Upper lobe of left lung (tissue), 6 donors: Measurements from ENCODE around the gene COBL. TPM values are rescaled to one million over a fixed set of nuclear protein-coding genes. Genes with fewer than 3 reads are reported as not detected.
A peak's percentile ranks its signal among the peaks of the same experiment; 100 is the strongest.

Source experiments
- ATAC-seq, 2 donors: fragments of 200-7000 bp; cut with Tn5 transposase; one replicate each; pipeline ENCODE4 v1.9.1; 2022; ENCODE audit warnings: mild to moderate bottlenecking in 2 of 2, moderate library complexity in 2 of 2; ENCODE audit not compliant: low FRiP score in 2 of 2
- DNase-seq, 2 donors: peaks; one replicate each; pipeline ENCODE4 v3.0.0-alpha.2; 2019 to 2020
- H3K27ac ChIP-seq, 4 donors: fragments of 200-600 bp; sonication (generic); one replicate each; pipeline ENCODE4 v1.5.1; 2016 to 2019
- H3K27me3 ChIP-seq, 4 donors: fragments of 200-600 bp; sonication (generic); one replicate each; pipeline ENCODE4 v1.5.1; 2017 to 2019
- H3K36me3 ChIP-seq, 4 donors: fragments of 200-600 bp; sonication (generic); one replicate each; pipeline ENCODE4 v1.5.1; 2016 to 2019
- H3K4me1 ChIP-seq, 4 donors: fragments of 200-600 bp; sonication (generic); one replicate each; pipeline ENCODE4 v1.5.1; 2018 to 2019
- H3K4me3 ChIP-seq, 4 donors: fragments of 200-600 bp; sonication (generic); one replicate each; pipeline ENCODE4 v1.5.1; 2017 to 2019; ENCODE audit warnings: mild to moderate bottlenecking in 2 of 4, moderate library complexity in 1 of 4
- H3K9me3 ChIP-seq, 4 donors: fragments of 200-600 bp; sonication (generic); one replicate each; pipeline ENCODE4 v1.5.1; 2018 to 2019
- CTCF ChIP-seq, 6 experiments: fragments of 450-650 bp in 4 of 6; fragments of 200-600 bp in 2 of 6; sonication (generic) in 2 of 6; IDR thresholded peaks; one replicate each; pipeline ENCODE4 v1.5.1; 2016 to 2019; ENCODE audit warnings: antibody characterized with exemption in 6 of 6
- EP300 ChIP-seq, 4 donors: sonication (generic); formaldehyde crosslinking; IDR thresholded peaks; one replicate each; pipeline ENCODE4 v1.5.1; 2017; ENCODE audit warnings: antibody characterized with exemption in 4 of 4, control low read depth in 2 of 4
- POLR2A ChIP-seq, 4 donors: fragments of 450-650 bp; IDR thresholded peaks; one replicate each; pipeline ENCODE4 v1.5.1; 2016 to 2017; ENCODE audit warnings: antibody characterized with exemption in 4 of 4, mild to moderate bottlenecking in 2 of 4
- POLR2AphosphoS5 ChIP-seq, 2 donors: sonication (generic); formaldehyde crosslinking; IDR thresholded peaks; one replicate each; pipeline ENCODE4 v1.5.1; 2017; ENCODE audit warnings: antibody characterized with exemption in 2 of 2
- WGBS, 2 donors: methylation state at CpG; one replicate each; pipeline ENCODE4 v1.1.5; 2017 to 2018; 5-methylcytosine and 5-hydroxymethylcytosine counted together
- total RNA-seq, 6 donors: library from RNA; depleted of rRNA in 4 of 6; stranded (reverse); fragments of >200 nt in 4 of 6; gene quantifications; one replicate each; pipeline versions ENCODE4 v1.1.0 to v1.2.1, GENCODE V29; 2016 to 2021
- donor health status: DM: no; HTN: no; CAD: no; lungs with moderate emphysema.
- donor health status: DM: no; HTN: yes; CAD: no; lungs with severe emphysema.

Gene COBL
- total RNA-seq, 6 donors from 2014 or later = 27.0 to 54.7 (median 36.8) TPM

GRCh38 chr7:51025668-51026067, 290.9 kb downstream of the COBL start:
- Histone ChIP-seq H3K4me3 (no peak overlapping the region), H3K36me3 (peaks cover 0 to 7% (median 3%) of the 10 kb centered on the region in 4 donors)
- ATAC-seq = no peak

GRCh38 chr7:51024867-51025266, 291.7 kb downstream of the COBL start:
- TF ChIP-seq POLR2AphosphoS5 (IDR thresholded peaks at IDR 0.05) (no peak), CTCF (IDR thresholded peaks at IDR 0.05) (no peak), EP300 (IDR thresholded peaks at IDR 0.05) (no peak), POLR2A (IDR thresholded peaks at IDR 0.05) (no peak)
- H3K27me3 ChIP-seq = no peaks in the 10 kb centered on the region
- H3K4me1 ChIP-seq = no peaks in the 10 kb centered on the region
- DNase-seq (peak in 1 of 2 donors; percentile 50), ATAC-seq (no peak)
- H3K36me3 ChIP-seq = peaks cover 0 to 7% (median 3%) of the 10 kb centered on the region in 4 donors
- no peak overlapping the region for H3K4me3 ChIP-seq
- H3K9me3 ChIP-seq = no peaks in the 10 kb centered on the region
- WGBS, 2 donors = 92 to 99% methylated on average over 14 to 16 of the region's 16 CpGs
- no peak overlapping the region for H3K27ac ChIP-seq

More at GRCh38 chr7:51025668-51026067, 290.9 kb downstream of the COBL start:
- no peak overlapping the region for H3K27ac ChIP-seq
- H3K27me3 ChIP-seq = no peaks in the 10 kb centered on the region
- DNase-seq = no peak
- 58 to 79% methylated on average over 2 of the region's 2 CpGs for WGBS, 2 donors
- no peak for TF ChIP-seq POLR2AphosphoS5 (IDR thresholded peaks at IDR 0.05)
- TF ChIP-seq CTCF (IDR thresholded peaks at IDR 0.05) = no peak
- TF ChIP-seq EP300 (IDR thresholded peaks at IDR 0.05) = no peak
- no peak for TF ChIP-seq POLR2A (IDR thresholded peaks at IDR 0.05)
- no peaks in the 10 kb centered on the region for H3K4me1 ChIP-seq
- H3K9me3 ChIP-seq = no peaks in the 10 kb centered on the region

- ATAC-seq = no peak
- TF ChIP-seq EP300 (IDR thresholded peaks at IDR 0.05) (no peak), CTCF (IDR thresholded peaks at IDR 0.05) (no peak), POLR2AphosphoS5 (IDR thresholded peaks at IDR 0.05) (no peak), POLR2A (IDR thresholded peaks at IDR 0.05) (no peak)
Observed at GRCh38 chr7:51023547-51023946, 293.1 kb downstream of the COBL start.

GRCh38 chr7:51022821-51023220, 293.8 kb downstream of the COBL start:
- peaks cover 0 to 3% (median 1%) of the 10 kb centered on the region in 4 donors for H3K36me3 ChIP-seq
- H3K4me3 ChIP-seq = no peak overlapping the region
- H3K27ac ChIP-seq = no peak overlapping the region
- H3K4me1 ChIP-seq = no peaks in the 10 kb centered on the region
- H3K27me3 ChIP-seq = no peaks in the 10 kb centered on the region
- no peak for DNase-seq
- no peak for TF ChIP-seq POLR2A (IDR thresholded peaks at IDR 0.05)
- no peak for TF ChIP-seq EP300 (IDR thresholded peaks at IDR 0.05)
- no peak for TF ChIP-seq POLR2AphosphoS5 (IDR thresholded peaks at IDR 0.05)
- no peak for TF ChIP-seq CTCF (IDR thresholded peaks at IDR 0.05)
- ATAC-seq = no peak
- H3K9me3 ChIP-seq = no peaks in the 10 kb centered on the region
- 94% methylated on average over 6 of the region's 6 CpGs for WGBS, 2 donors

More at GRCh38 chr7:51023547-51023946, 293.1 kb downstream of the COBL start:
- WGBS, 2 donors = 93% methylated on average over 7 to 9 of the region's 9 CpGs
- Histone ChIP-seq H3K9me3 (no peaks in the 10 kb centered on the region), H3K36me3 (peaks cover 0 to 7% (median 3%) of the 10 kb centered on the region in 4 donors), H3K4me3 (no peak overlapping the region), H3K27me3 (no peaks in the 10 kb centered on the region), H3K27ac (no peak overlapping the region), H3K4me1 (no peaks in the 10 kb centered on the region)
- DNase-seq = peak in 1 of 2 donors; percentile 56

GRCh38 chr7:51021906-51022570, 294.6 kb downstream of the COBL start:
- H3K27me3 ChIP-seq = no peaks in the 10 kb centered on the region
- no peak overlapping the region for H3K27ac ChIP-seq
- H3K4me1 ChIP-seq = no peaks in the 10 kb centered on the region
- no peak for ATAC-seq
- H3K9me3 ChIP-seq = no peaks in the 10 kb centered on the region
- WGBS, 2 donors = 87 to 94% methylated on average over 18 to 20 of the region's 20 CpGs
- no peak for DNase-seq
- TF ChIP-seq POLR2A (IDR thresholded peaks at IDR 0.05) = no peak
- TF ChIP-seq CTCF (IDR thresholded peaks at IDR 0.05) = no peak
- TF ChIP-seq EP300 (IDR thresholded peaks at IDR 0.05) = no peak
- TF ChIP-seq POLR2AphosphoS5 (IDR thresholded peaks at IDR 0.05) = no peak
- H3K36me3 ChIP-seq = peaks cover 0 to 3% (median 1%) of the 10 kb centered on the region in 4 donors
- H3K4me3 ChIP-seq = no peak overlapping the region
